Measurements from ENCODE around the gene STARD13.

The STARD13 gene

GRCh38 chr13:33147832-33148231 lies 137.7 kb downstream of the STARD13 start:
- DNase-seq (ENCODE audit: low read depth) = no peak

GRCh38 chr13:33146843-33147611 lies 138.5 kb downstream of the STARD13 start:
- no peak for DNase-seq (ENCODE audit: low read depth)

GRCh38 chr13:33145667-33146066 lies 139.9 kb downstream of the STARD13 start:
- DNase-seq (ENCODE audit: low read depth) = no peak

DNA sequence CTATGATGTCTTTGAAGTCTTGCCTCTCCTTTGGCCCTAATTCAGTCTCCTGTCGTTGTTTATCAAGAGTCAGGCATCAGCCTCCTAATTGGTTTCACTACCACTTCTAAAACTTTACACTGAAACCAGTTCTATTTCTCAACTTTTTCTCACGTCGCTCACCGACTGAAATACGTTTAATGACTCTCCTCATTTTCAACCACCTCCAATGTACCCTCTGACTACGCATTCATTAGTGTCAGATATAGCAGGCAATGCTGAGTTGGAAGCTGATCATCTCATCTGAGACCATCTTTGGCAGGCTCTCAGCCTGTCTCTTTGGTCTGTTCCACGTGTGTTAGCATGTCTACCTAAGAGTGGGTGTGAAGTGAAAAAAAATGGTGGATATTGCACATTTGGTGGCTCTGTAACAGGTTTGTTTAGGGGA lies 141.2 kb downstream of the STARD13 start:
- no peak for DNase-seq (ENCODE audit: low read depth)

- no peak for DNase-seq (ENCODE audit: low read depth)
Observed at GRCh38 chr13:33139780-33140535, 145.6 kb downstream of the STARD13 start.

GRCh38 chr13:33139184-33139583 lies 146.4 kb downstream of the STARD13 start:
- no peak for DNase-seq (ENCODE audit: low read depth)

DNA sequence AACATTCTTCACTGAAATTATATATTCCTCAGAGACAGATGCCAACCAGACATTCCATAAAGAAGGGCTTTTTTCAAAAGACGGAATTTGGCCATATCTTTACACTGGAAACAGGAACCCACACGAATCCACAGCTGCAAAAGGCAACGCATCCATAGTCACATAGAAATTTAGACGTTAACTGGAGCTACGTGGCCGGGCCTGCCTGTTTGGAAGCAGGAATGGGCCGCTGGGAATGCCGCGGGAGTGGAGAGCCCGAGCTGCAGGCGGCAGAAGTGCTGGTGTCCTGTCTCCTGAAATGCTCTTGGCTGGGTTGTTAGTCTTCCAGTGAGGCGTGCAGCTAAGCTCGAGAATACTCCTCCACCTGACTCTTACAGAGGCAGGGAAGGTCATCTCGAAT lies 147.1 kb downstream of the STARD13 start:
- DNase-seq (ENCODE audit: low read depth) = peak; percentile 67

GRCh38 chr13:33137721-33138120 lies 147.8 kb downstream of the STARD13 start:
- no peak for DNase-seq (ENCODE audit: low read depth)

DNA sequence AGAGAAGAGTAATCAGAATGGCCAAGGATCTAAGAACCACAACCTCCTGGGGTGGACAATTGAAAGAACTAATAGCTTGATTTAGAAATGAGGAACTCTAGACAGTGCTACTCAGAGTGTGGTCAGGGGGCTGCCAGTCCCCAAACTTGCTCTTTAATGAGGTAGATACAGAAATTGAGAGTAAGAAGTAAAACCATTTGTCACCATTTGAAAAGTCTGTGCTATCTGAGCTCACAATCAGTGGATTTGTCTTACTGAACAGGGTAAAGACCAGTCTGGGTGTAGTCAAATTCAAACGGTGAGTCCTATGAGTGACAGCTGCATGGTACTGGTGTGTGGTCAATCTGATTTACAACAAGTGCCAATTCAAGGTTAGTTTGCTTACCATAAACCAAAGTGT lies 150.5 kb downstream of the STARD13 start:
- DNase-seq (ENCODE audit: low read depth) = no peak

- DNase-seq (ENCODE audit: low read depth) = no peak
Observed at GRCh38 chr13:33134213-33134612, 151.3 kb downstream of the STARD13 start.

DNA sequence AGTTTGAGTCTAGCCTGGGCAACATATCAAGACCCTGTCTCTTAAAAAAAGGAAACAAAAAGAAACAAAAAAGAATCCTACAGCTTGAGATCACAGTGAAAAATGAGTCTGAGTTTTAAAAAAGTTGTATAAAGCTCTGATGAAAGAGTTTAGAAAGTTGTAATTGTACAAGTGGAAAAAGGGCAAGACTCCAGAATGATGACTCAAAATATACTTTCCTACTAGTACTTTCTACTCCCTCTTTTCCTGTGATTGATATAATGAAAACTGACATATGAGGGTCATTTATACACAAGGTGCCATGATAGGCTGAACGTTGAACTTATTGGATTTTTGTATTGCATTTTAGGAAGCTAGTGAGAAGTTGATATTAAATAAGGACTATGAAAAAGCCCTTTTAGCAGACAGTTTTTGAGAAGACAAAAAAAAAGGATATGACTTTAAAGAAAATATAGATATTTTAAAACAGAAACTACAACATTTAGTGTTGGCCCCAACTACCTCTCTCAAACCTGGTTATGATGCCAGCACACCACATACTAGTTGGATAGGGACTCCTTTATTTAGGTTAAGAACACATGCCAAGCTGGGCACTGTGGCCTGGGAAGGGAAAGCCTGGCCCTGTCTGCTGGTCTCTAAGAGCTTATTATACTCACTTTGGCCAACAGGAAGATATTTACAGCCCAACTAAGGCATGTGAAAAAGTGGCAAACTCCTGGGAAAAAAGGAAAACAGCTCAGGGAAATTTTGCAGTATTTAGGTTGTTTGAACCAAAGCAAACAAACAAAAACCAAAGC lies 152.7 kb downstream of the STARD13 start:
- peak; percentile 75 for DNase-seq (ENCODE audit: low read depth)

DNA sequence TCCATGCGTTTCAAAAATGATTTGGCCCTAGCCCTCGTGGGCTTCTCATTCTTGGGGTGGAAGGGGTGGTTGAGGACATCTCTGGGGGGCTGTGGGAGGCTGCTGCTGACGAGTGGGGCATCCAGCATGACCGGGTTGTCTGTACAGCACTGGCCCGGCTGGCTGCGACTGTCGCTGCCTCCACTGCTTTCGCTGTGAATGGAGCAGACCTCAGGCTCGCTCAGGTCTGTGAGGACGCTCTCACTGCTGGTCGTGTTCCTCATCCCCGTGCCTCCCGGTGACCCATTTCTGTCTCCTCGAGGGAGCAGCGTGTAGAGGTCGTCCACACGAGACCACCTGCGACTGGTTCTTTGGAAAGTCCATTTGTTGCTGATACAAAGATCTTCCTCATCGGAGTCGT lies 155.7 kb downstream of the STARD13 start:
- DNase-seq (ENCODE audit: low read depth) = no peak

- no peak for DNase-seq (ENCODE audit: low read depth)
Observed at GRCh38 chr13:33129094-33129832, 156.3 kb downstream of the STARD13 start.

DNA sequence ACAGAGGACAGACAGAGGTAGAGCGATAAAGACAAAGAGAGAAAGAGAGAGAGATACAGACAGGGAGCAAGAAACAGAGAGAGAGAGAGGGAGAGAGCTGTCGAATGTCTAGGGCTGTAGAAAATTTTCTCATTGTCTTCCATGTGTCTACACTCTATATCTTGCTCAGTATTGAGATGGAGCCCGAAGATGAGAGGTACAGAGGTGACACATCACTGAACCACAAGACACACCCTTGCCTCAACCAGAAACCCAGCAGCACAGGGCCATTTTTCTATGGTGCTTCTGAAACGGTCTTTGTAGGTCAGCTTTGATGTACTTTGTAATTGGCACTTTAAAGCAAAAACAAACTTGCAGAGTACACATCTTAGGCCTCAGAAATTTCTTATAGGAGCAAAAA lies 157.4 kb downstream of the STARD13 start:
- no peak for DNase-seq (ENCODE audit: low read depth)

- DNase-seq (ENCODE audit: low read depth) = peak; percentile 23
Observed at GRCh38 chr13:33127009-33127551, 158.5 kb downstream of the STARD13 start.

- peak; percentile 96 for DNase-seq (ENCODE audit: low read depth)
Observed at GRCh38 chr13:33125821-33126570, 159.6 kb downstream of the STARD13 start.

- no peak for DNase-seq (ENCODE audit: low read depth)
Observed at GRCh38 chr13:33123066-33123859, 162.3 kb downstream of the STARD13 start.

GRCh38 chr13:33119856-33120543 lies 165.6 kb downstream of the STARD13 start:
- DNase-seq (ENCODE audit: low read depth) = no peak

GRCh38 chr13:33119022-33119781 lies 166.4 kb downstream of the STARD13 start:
- no peak for DNase-seq (ENCODE audit: low read depth)

All from fibroblast of gingiva (primary cell).